Measurements from ENCODE around the gene ENPP3.

- TF ChIP-seq CTCF (IDR thresholded peaks at IDR 0.05; ENCODE audit: low read depth, low read length, poor library complexity, severe bottlenecking), result no peak
- no peak for TF ChIP-seq EZH2phosphoT487 (IDR thresholded peaks at IDR 0.05; ENCODE audit: borderline replicate concordance, low read length)
These were observed 104.7 kb downstream of the ENPP3 start for GRCh38 chr6:131741688-131742393.
